GM21390 (cell line): ENCODE results near the gene ARRDC2.
A peak's percentile ranks its signal among the peaks of the same experiment; 100 is the strongest.
"Not testable (repeated sequence)": the region's sequence is repeated elsewhere in the genome, so short reads cannot be mapped to it uniquely, and the experiment has no call there.

Experiments
- ATAC-seq: cut with Tn5 transposase; IDR thresholded peaks from one replicate; pipeline ENCODE4 v1.9.1; 2021; ENCODE audit not compliant: unreplicated experiment

Gene ARRDC2

DNA sequence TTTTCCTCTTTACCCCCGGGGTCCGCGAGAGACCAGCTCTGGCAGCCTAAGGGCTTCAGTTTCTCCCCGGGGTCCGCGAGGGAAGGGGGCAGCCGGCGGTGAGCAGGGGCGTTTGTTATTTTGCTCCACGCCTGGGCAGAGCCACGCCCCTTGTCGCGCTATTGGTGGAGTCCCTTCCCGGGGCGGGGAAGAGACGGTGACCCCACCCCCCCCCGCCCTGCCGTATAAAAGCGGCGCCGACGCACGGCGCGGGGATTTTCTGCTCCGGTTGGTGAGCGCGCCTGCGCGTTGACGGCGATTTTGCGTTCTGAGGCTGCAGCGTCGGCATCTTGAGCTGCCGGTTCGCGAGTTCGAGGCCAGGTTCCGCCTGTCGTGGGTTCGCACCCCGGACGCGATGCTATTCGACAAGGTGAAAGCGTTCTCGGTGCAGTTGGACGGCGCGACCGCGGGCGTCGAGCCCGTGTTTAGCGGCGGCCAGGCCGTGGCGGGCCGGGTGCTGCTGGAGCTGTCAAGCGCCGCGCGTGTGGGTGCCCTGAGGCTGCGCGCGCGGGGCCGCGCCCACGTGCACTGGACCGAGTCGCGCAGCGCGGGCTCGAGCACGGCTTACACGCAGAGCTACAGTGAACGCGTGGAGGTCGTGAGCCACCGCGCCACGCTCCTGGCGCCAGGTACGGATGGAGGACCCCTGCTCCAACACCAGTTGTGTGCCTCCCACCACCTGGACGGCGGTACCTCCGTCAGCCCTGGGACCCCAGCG lies at the start of gene ARRDC2:
Gene ARRDC2, plus strand, starts transcription at position 254 of the 757 bp plus-strand sequence. Its CDS starts 141 bp downstream, at position 395.
- peak; percentile 49 for ATAC-seq

DNA sequence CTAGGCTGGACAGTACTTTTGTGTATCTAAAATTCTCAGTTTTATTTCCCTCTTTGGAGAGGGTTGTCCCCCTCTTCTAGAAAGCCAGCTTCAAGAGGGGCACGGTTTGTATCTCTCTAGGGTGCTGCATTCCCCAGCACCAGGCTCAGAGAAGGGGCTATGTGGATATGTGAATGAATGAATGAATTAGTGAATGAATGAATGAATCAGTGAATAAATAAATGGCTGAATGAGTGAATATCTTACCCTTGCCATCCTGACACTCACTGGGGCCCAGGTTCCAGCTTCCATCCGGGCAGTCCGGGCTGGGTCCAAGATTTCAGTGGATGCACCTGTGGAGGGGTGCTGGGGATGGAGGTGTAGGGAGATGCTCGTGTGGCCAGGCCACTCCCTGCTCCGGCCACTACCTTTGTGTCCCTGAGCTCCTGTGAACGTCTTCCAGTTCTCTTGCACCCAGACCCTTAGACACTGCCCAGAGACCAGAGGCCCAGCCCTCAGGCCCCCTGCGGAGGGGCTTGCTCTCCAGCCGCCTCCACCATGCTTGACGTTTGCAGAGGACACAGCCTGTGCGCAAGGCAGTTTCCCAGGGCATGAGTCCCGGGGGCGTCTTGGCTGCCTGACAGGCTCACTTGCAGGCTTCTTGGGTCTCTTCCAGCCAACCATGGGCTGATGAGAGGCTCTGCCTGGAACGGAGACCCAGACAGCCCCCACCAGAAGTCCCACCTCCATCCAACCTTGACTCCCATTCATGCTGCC lies 43.9 kb upstream of the ARRDC2 start:
- no peak for ATAC-seq

DNA sequence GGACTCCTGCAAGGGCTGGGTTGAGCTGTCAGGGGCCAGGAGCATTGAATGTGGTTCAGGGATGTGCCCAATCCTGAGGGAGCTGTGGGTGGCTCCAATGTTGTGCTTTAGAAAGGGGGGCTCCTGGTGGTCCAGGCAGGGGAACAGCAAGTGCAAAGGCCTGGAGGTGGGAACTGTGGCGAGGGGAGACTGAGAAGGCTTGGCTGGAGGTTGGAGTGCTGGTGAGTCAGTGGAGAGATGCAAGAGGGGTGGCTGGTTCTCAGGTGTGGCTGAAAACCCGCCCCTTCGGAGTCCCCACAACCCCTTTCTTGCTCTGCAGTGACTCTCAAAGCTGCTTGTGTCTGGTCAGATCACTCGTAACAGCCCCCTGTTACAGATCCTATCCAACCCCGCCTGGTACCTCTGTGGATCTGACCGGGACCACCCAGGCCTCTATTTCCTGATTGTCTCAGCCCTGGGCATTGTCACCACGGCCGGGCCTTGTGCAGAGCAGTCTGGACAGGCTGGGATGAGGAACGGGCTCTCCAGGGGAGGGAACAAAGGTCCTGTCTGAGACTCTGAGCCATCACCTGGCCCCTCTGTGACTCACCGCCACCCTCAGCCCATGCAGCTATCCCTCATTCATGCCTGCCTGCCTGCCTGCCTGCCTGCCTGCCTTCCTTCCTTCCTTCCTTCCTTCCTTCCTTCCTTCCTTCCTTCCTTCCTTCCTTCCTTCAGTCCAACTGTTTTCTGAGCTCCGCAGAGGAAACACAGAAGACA lies 42.4 kb upstream of the ARRDC2 start:
- ATAC-seq: no peak

DNA sequence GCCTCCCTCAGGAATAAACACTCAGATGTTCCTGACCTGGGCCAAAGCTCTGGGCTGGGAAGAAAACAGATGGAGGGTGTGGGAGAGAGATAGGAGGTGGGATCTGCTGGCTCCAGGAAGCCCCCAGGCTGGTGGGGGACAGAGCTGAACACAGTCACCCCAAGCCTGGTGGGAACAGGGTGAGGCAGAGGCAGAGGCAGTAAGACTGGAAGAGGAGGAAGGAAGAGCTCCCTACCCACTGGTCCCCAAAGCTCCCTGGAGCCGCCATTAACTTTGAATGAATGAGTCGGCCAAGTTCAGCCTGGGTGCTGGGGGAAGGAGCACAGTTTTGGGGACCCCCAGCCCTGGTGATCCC lies 41.9 kb upstream of the ARRDC2 start:
- no peak for ATAC-seq

DNA sequence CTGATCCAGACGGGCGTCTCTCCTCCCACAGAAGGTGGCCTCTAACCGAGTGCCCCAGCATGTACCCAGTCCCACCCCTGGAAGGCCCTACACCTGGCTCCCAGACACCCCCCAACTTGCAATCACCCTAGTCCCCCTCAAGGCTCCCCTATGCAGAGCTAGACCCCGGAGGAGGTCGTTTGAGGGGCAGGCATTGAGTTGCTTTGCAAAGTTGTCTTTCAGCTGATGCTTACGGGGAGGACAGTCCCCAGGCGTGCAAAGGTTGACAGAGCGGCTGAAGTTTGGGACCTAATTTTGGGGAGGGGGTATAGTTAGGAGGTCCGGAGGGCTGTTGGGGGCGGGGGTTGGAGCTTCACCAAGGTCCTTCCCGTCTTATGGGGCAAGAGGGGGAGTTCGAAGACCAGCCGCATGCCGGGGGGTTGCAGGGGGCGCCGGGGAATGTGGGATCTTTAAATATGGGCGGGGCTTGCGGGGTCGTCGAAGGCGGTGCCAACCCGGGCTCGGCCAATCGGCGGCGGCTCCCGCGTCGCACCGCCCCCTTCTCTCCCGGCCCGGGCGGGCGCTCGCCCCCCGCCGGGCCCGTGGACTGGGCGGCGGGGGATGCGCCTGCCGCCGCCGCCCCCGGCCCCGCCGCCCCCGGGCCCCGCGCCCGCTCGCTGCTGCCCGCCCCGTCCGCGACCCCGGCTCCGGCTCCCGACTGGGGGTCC lies 41.3 kb upstream of the ARRDC2 start, which contains the start of gene KCNN1:
Gene KCNN1, plus strand, starts transcription at position 558 of the 707 bp plus-strand sequence. CDS start 6,782 bp downstream, outside the sequence.
- no peak for ATAC-seq

DNA sequence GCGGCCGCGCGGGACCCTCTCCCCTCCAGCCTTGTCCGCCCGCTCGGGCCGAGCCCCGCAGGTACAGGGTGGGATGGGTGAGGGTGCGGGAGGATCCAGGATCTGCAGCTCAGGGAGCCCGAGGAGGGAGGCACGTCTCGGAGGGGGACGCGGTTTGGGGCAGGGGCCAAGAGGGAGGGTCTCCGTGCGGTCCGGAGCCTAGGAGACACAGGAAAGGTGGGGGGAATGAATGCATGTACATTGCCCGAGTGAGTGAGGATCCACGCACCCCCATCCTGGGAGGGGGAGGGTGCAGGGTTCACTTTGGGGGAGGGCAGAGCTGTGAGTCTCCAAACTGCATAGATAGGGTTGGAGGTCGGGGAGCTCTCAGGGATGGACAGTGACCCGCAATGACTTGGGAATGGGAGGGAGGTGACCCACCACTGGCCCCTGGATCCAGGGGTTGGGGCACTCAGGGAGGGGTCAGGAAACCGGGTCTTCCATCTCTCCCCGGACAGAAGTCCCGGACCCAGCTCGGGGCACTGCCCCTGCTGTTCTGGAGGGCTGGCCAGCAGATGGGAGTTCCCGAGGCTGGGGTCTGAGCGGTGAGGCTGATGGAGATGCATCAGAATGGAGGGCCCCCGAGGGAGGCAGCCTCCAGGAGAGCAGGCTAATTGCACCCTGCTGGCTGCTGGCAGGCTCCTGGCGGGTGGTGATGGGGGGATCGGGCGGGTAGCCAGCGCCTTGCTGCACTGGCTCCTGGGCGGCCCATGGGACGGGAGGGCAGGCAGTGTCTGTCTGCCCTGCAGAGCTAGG lies 40.5 kb upstream of the ARRDC2 start:
- no peak for ATAC-seq

DNA sequence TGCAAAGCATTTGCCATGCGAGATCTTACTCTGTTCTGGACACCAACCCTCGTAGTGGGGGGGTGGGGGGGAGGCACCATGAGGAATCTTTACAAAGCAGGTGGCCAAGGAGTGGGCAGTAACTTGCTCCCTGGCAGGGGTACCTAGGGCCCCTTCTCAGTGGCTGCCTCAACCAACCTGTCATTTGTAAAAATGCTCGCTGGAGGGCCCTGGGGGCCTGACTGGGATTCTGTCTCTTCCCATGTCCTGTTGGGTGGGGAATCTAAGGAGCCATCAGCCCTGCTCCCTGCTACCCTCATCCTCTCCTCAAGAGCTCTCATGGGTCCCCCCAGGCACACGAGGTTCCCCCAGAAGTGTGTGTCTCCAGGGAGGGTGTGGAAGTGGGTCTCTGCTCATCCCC lies 39.6 kb upstream of the ARRDC2 start:
- no peak for ATAC-seq

DNA sequence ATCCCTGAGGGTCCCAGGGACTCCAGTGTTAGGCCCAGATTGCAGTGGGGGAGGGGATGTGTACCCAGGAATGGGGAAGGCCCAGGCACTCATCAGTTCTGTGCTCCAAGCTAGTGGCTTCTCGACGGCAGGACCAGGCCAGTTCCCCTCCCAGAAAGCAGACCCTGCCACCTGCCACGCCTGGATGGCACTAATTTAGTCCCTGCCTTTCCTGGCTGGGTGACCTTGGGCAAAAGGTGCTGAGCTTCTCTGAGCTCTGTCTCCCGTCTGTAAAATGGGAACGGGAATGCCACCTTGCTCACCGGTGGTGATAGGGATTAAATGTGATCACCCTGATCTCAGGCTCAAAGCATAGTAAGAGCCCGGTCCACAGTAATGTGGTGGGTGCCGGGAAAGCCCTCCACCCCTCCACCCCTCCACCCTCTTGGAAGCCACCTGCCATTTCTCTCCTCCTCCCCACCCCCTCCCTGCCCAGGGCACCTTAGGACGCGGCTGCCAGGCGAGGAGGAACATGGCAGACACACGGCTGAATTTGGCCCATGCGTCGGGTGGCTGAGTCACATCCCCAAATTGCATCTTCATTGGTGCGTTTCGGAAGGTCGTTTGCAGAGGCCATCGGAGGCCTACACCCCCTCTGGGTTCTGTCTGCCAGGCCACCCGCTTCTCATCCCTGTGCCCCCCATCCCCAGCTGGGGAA lies 38.7 kb upstream of the ARRDC2 start:
- no peak for ATAC-seq

DNA sequence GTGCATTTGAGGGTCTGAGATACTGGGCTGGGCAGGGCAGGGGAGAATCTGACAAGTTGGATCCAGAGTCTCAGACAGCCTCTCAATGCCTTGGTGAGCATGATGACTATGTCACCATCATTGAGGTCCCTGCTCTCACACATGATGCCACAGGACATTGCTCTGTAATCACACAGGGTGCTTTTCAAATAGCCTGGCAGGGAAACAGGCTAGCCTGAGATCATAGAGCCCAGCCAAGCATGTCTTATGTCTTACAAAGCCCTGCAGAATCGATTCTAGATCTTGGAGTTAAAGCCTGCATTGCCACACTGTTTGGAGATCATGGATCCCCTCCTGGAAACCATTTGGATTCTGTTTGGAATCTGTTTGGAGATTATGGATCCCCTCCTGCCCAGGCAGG lies 35.7 kb upstream of the ARRDC2 start:
- ATAC-seq: no peak

DNA sequence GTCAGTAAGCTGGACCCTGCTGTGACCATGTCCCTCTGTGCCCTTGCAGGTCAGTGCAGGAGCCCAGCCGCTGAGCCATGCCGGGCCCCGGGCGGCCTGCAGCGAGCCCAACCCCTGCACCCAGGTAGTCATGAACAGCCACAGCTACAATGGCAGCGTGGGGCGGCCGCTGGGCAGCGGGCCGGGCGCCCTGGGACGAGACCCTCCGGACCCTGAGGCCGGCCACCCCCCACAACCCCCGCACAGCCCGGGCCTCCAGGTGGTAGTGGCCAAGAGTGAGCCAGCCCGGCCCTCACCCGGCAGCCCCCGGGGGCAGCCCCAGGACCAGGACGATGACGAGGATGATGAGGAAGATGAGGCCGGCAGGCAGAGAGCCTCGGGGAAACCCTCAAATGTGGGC lies 34.2 kb upstream of the ARRDC2 start:
- no peak for ATAC-seq

DNA sequence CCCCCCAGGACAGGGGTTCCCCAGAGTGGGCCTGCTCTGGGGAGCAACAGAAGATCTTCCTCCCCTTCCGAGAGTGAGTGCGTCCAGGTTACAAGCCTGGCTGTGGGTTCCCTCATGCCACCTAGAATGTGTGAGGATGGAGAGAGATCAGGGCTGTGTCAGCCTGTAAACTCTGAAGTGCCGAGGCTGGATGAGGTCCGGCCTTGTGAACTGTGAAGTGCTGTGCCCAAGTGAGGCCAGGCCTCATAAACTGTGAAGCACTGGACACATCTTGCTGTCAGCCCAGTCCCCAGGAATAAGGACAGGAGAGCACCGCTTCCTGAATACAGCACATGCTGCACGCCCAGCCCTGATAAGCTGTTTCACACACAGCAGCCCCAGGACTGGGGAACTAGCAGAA lies 33.4 kb upstream of the ARRDC2 start:
- ATAC-seq: no peak

DNA sequence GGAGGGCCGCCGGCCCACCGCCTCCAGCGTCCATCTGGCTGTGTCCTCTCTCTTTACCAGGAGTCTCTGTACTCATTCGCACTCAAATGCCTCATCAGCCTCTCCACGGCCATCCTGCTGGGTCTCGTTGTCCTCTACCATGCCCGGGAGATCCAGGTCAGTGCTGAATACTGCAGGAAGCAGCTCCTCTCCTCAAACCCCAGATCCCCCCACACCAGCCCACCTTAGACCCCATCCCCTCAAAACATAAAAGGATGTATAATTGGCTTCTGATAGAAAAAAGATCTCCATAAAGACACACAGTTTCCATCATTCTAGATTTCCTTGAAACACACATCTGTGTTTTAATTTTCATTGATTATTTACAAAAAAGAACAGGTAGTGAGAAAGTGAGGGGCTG lies 32.9 kb upstream of the ARRDC2 start:
- ATAC-seq: no peak

DNA sequence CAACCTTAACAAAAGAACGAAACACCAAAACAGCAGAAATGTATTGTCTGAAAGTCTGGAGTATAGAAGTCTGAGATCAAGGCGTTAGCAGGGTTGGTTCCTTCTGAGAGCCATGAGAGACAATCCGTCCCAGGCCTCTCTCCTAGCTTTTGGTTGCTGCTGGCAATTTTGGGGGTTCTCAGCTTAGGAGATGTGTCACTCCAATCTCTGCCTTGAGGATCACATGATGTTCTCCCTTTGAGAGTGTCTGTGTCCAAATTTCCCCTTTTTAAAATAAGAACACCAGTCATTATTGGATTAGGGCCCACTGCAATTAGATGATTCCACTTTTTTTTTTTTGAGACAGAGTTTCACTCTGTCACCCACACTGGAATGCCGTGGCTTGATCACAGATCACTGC lies 30.9 kb upstream of the ARRDC2 start:
- ATAC-seq: no peak

DNA sequence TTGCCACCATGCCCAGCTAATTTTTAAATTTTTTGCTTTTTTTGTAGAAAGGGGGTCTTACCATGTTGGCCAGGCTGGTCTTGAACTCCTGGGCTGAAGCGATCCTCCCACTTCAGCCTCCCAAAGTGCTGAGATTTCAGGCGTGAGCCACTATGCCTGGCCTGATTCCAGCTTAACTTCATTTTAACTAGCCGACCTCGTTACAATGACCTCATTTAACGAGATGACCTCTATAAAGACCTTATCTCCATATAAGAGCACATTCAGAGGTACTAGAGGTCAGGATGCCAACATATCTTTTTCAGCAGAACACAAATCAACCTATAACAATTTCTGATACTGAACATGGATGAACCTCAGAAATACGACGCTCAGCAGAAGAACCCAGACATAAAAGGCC lies 30.5 kb upstream of the ARRDC2 start:
- ATAC-seq: no peak

DNA sequence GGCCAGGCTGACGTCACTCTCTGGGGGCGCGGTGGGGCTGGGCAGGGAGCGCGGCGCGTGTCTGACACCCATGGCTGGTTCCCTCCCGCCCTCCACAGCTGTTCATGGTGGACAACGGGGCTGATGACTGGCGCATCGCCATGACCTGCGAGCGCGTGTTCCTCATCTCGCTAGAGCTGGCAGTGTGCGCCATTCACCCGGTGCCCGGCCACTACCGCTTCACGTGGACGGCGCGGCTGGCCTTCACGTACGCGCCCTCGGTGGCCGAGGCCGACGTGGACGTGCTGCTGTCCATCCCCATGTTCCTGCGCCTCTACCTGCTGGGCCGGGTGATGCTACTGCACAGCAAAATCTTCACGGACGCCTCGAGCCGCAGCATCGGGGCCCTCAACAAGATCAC lies 26.4 kb upstream of the ARRDC2 start:
- ATAC-seq: no peak

DNA sequence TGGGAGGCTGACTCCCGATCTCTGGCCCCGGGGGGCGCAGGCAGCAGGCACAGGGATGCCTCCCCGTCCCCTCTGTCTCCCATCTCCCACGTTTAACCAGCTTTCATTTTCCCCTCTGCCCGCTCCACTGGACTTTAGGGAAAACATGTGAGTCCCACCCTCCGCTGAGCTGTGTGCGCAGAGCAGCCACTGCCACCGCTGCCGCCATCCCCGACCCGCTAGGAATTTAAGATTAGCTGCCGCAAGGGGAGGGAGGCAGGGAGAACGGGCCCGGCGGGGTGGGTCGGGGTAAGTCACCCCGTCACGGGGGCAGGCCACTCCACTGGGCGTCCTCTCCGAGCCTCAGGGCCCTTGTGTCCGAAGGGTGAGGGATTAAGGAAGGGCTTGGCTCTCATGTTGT lies 25.5 kb upstream of the ARRDC2 start:
- no peak for ATAC-seq

DNA sequence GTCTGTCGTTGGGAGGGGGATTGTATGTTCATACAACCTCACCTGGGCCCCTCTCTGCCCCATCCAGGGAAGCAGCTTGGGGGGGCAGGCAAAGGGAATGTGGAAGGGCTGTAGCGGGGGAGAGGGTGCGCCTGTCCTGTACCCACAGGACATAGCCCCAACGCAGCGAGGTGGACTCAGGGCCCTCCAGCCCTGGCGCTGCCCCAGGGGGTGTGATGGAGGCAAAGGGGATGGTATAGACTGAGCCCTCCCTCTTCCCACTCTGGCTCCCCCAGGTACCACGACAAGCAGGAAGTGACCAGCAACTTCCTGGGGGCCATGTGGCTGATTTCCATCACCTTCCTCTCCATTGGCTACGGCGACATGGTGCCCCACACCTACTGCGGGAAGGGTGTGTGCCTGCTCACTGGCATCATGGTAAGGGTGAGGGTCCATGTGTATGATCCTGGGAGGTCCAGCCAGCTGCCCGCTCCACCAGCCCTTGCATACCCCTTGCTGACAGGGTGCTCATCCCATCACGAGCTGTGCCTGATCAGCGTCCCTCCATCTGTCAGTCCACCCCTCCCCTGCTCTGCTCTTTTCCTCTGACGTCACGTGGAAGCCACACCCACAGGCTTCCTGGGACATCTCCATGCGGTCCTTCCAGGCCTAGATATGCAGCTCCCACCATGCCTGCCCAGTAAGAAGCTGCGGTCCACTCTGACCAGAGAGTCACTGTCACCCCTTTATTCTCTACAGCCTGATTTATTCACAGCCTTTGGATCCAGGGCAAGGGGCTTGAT lies 22.7 kb upstream of the ARRDC2 start:
- ATAC-seq: no peak

DNA sequence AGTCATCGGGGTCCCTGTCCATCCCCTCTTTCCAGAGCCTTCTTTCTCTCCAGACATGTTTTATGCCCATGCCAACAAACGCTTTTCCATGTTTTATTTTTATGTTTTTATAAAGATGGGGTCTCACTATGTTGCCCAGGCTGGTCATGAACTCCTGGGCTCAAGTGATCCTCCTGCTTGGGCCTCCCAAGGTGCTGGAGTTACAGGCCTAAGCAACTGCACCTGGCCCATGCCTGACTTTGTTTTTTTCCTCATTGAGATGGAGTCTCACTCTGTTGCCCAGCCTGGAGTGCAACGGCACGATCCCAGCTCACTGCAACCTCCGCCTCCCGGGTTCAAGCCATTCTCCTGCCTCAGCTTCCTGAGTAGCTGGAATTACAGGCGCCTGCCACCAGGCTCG lies 21.4 kb upstream of the ARRDC2 start:
- ATAC-seq: not testable (repeated sequence)

DNA sequence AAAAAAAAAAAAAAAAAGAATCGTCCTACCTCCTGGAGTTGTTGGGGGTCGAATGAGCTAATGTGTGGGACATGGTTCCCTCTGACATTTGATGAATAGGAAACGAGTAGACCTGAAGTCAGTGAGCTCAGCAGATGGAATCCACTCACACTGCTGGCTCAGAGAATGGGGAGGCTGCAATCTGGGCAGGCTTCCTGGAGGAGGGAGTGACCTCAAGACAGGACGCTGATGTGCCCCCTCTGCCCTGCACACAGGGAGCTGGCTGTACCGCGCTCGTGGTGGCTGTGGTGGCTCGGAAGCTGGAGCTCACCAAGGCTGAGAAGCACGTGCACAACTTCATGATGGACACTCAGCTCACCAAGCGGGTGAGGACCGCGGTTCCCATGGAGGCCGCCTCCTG lies 19.8 kb upstream of the ARRDC2 start:
- no peak for ATAC-seq
